DND-41 (cell line): ENCODE data around the gene TBC1D22A.

Experiments used
- ATAC-seq: fragments of 200-7000 bp; cut with Tn5 transposase; 3 replicates; pipeline ENCODE4 v1.9.1; 2021; ENCODE audit warnings: low read depth; ENCODE audit not compliant: insufficient read depth
- DNase-seq: peaks from one replicate; pipeline ENCODE4 v3.0.0-alpha.2; 2020
- H2AFZ ChIP-seq: 2 replicates; pipeline ENCODE4 v1.6.0; 2012; ENCODE audit warnings: low read depth, low read length
- H3K27ac ChIP-seq: 2 replicates; pipeline ENCODE4 v1.5.1; 2012; ENCODE audit warnings: low read length, inconsistent platforms
- H3K27me3 ChIP-seq: fragments of 200-600 bp; sonication (generic); 2 replicates; pipeline ENCODE4 v1.6.0; 2012; ENCODE audit warnings: low read length, mild to moderate bottlenecking, inconsistent platforms; ENCODE audit not compliant: insufficient read depth, poor library complexity
- H3K36me3 ChIP-seq: 2 replicates; pipeline ENCODE4 v1.5.1; 2012; ENCODE audit warnings: low read length, inconsistent platforms; ENCODE audit not compliant: insufficient read depth
- H3K4me1 ChIP-seq: 2 replicates; pipeline ENCODE4 v1.5.1; 2012; ENCODE audit warnings: mild to moderate bottlenecking, low read length; ENCODE audit not compliant: insufficient read depth
- H3K4me2 ChIP-seq: 2 replicates; pipeline ENCODE4 v1.6.0; 2012; ENCODE audit warnings: mild to moderate bottlenecking, moderate library complexity, low read length, inconsistent platforms; ENCODE audit not compliant: insufficient read depth
- H3K4me3 ChIP-seq, 2 experiments: fragments of 200-600 bp in 1 of 2; shearing (Covaris generic) in 1 of 2; 2 replicates each; pipeline ENCODE4 v1.5.1; 2012 to 2016; ENCODE audit warnings: inconsistent platforms in 2 of 2, low read length in 2 of 2, mild to moderate bottlenecking in 2 of 2, low read depth in 1 of 2, moderate library complexity in 1 of 2
- H3K79me2 ChIP-seq: 2 replicates; pipeline ENCODE4 v1.6.0; 2012; ENCODE audit warnings: low read length, inconsistent platforms; ENCODE audit not compliant: insufficient read depth
- H3K9ac ChIP-seq: 2 replicates; pipeline ENCODE4 v1.6.0; 2012; ENCODE audit warnings: low read depth, mild to moderate bottlenecking, inconsistent platforms, low read length, moderate library complexity
- H3K9me3 ChIP-seq: 2 replicates; pipeline ENCODE4 v1.5.1; 2012; ENCODE audit warnings: low read length, moderate library complexity, mild to moderate bottlenecking, inconsistent platforms; ENCODE audit not compliant: insufficient read depth, severe bottlenecking
- H4K20me1 ChIP-seq: 2 replicates; pipeline ENCODE4 v1.6.0; 2012; ENCODE audit warnings: low read length; ENCODE audit not compliant: insufficient read depth
- EZH2 ChIP-seq: IDR thresholded peaks from 3 replicates; pipeline ENCODE4 v1.6.1; 2012; ENCODE audit warnings: borderline replicate concordance, low read depth, mild to moderate bottlenecking, moderate library complexity, low read length, inconsistent platforms; ENCODE audit not compliant: severe bottlenecking
- TF ChIP-seq, protein P1 (sequence below): IDR thresholded peaks from 2 replicates; pipeline ENCODE4 v1.5.1; 2012; ENCODE audit warnings: borderline replicate concordance, low read length, moderate library complexity, mild to moderate bottlenecking; ENCODE audit not compliant: poor library complexity, severe bottlenecking; ENCODE audit errors: extremely low read depth

The TBC1D22A gene

GRCh38 chr22:47007496-47007895 is 245.0 kb downstream of the TBC1D22A start:
- H3K4me1 ChIP-seq, result no peaks in the 10 kb centered on the region
- TF ChIP-seq, protein P1, sequence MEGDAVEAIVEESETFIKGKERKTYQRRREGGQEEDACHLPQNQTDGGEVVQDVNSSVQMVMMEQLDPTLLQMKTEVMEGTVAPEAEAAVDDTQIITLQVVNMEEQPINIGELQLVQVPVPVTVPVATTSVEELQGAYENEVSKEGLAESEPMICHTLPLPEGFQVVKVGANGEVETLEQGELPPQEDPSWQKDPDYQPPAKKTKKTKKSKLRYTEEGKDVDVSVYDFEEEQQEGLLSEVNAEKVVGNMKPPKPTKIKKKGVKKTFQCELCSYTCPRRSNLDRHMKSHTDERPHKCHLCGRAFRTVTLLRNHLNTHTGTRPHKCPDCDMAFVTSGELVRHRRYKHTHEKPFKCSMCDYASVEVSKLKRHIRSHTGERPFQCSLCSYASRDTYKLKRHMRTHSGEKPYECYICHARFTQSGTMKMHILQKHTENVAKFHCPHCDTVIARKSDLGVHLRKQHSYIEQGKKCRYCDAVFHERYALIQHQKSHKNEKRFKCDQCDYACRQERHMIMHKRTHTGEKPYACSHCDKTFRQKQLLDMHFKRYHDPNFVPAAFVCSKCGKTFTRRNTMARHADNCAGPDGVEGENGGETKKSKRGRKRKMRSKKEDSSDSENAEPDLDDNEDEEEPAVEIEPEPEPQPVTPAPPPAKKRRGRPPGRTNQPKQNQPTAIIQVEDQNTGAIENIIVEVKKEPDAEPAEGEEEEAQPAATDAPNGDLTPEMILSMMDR, result no peak
- TF ChIP-seq EZH2, result no peak
- H3K4me3 ChIP-seq, result no peak overlapping the region
- DNase-seq (no peak), ATAC-seq (no peak)
- no peak overlapping the region for H3K9ac ChIP-seq
- H4K20me1 ChIP-seq, result peaks cover 4% of the 10 kb centered on the region; the same call in 1 of the 2 replicates
- no peaks in the 10 kb centered on the region for H3K27me3 ChIP-seq
- H3K27ac ChIP-seq, result no peak overlapping the region
- no peak overlapping the region for H2AFZ ChIP-seq
- no peaks in the 10 kb centered on the region for H3K79me2 ChIP-seq
- peaks cover 55% of the 10 kb centered on the region for H3K36me3 ChIP-seq
- no peak overlapping the region for H3K4me2 ChIP-seq
- no peaks in the 10 kb centered on the region for H3K9me3 ChIP-seq

- Histone ChIP-seq H3K27me3 (no peaks in the 10 kb centered on the region), H3K9me3 (no peaks in the 10 kb centered on the region), H3K27ac (no peak overlapping the region), H3K9ac (no peak overlapping the region), H4K20me1 (peaks cover 4% of the 10 kb centered on the region; the same call in 1 of the 2 replicates), H3K36me3 (peaks cover 53% of the 10 kb centered on the region), H3K4me1 (no peaks in the 10 kb centered on the region), H2AFZ (no peak overlapping the region), H3K79me2 (no peaks in the 10 kb centered on the region), H3K4me2 (no peak overlapping the region), H3K4me3 (no peak overlapping the region)
- ATAC-seq (no peak), DNase-seq (no peak)
- TF ChIP-seq, protein P1, result no peak
- no peak for TF ChIP-seq EZH2
Measured at GRCh38 chr22:47008208-47008885, 245.9 kb downstream of the TBC1D22A start.

GRCh38 chr22:47009304-47010101 is 247.1 kb downstream of the TBC1D22A start:
- ATAC-seq (no peak), DNase-seq (no peak)
- no peak overlapping the region for H3K4me2 ChIP-seq
- H4K20me1 ChIP-seq, result peaks cover 4% of the 10 kb centered on the region; the same call in 1 of the 2 replicates
- H3K4me3 ChIP-seq, result no peak overlapping the region
- H3K9me3 ChIP-seq, result no peaks in the 10 kb centered on the region
- H2AFZ ChIP-seq, result no peak overlapping the region
- H3K27me3 ChIP-seq, result no peaks in the 10 kb centered on the region
- TF ChIP-seq, protein P1, result no peak
- no peak for TF ChIP-seq EZH2
- H3K27ac ChIP-seq, result no peak overlapping the region
- H3K9ac ChIP-seq, result no peak overlapping the region
- H3K79me2 ChIP-seq, result no peaks in the 10 kb centered on the region
- H3K36me3 ChIP-seq, result peaks cover 46% of the 10 kb centered on the region
- no peaks in the 10 kb centered on the region for H3K4me1 ChIP-seq
